ENCODE results near the gene CHST15. TPM values are rescaled to one million over a fixed set of nuclear protein-coding genes. Genes with fewer than 3 reads are reported as not detected.

CHST15 gene
- total and polyA plus RNA-seq, 2 donors from 2014 or later = 2.8 to 39.7 TPM

GRCh38 chr10:123995082-123995460, 98.3 kb downstream of the CHST15 start:
- H3K9me3 ChIP-seq (ENCODE audit: control insufficient read depth in 2 of 3, insufficient read depth in 1 of 3, low read length in 3 of 3) = no peaks in the 10 kb centered on the region
- no peak overlapping the region for H3K4me3 ChIP-seq (ENCODE audit: low read length in 3 of 3)
- TF ChIP-seq CTCF (IDR thresholded peaks at IDR 0.05; ENCODE audit: borderline replicate concordance, extremely low read depth, insufficient read depth) = no peak
- no peak for FAIRE-seq
- H3K36me3 ChIP-seq (ENCODE audit: control insufficient read depth in 2 of 3, insufficient read depth in 3 of 3, low read length in 3 of 3) = no peaks in the 10 kb centered on the region
- peaks cover 0 to 11% (median 0%) of the 10 kb centered on the region in 3 donors for H3K4me1 ChIP-seq (ENCODE audit: control insufficient read depth in 2 of 3, insufficient read depth in 2 of 3, low read depth in 1 of 3, low read length in 3 of 3)
- peaks cover 15% of the 10 kb centered on the region for H3K27me3 ChIP-seq (ENCODE audit: control insufficient read depth, insufficient read depth, low read length)
- no peak overlapping the region for H3K9ac ChIP-seq (ENCODE audit: low read length in 3 of 3)
- H3K27ac ChIP-seq (ENCODE audit: low read depth in 2 of 2, low read length in 2 of 2) = no peak overlapping the region
- intact Hi-C loops (cut with DNase I) = loop anchor here (5.0 to 10.0 kb wide), 2 partner anchors 270 to 392 kb away; no protein-coding TSS in a partner anchor
- peak in 2 of 5 donors; percentile 61 to 72 for DNase-seq

- Histone ChIP-seq H3K27me3 (ENCODE audit: control insufficient read depth, insufficient read depth, low read length) (peaks cover 15% of the 10 kb centered on the region), H3K9ac (ENCODE audit: low read length in 3 of 3) (no peak overlapping the region), H3K4me1 (ENCODE audit: control insufficient read depth in 2 of 3, insufficient read depth in 2 of 3, low read depth in 1 of 3, low read length in 3 of 3) (peaks cover 0 to 11% (median 0%) of the 10 kb centered on the region in 3 donors), H3K36me3 (ENCODE audit: control insufficient read depth in 2 of 3, insufficient read depth in 3 of 3, low read length in 3 of 3) (no peaks in the 10 kb centered on the region), H3K9me3 (ENCODE audit: control insufficient read depth in 2 of 3, insufficient read depth in 1 of 3, low read length in 3 of 3) (peaks cover 0 to 3% (median 0%) of the 10 kb centered on the region in 3 donors), H3K4me3 (ENCODE audit: low read length in 3 of 3) (no peak overlapping the region), H3K27ac (ENCODE audit: low read depth in 2 of 2, low read length in 2 of 2) (no peak overlapping the region)
- DNase-seq = peak; percentile 91 to 95 (median 92)
- FAIRE-seq = no peak
- TF ChIP-seq CTCF (IDR thresholded peaks at IDR 0.05; ENCODE audit: borderline replicate concordance, extremely low read depth, insufficient read depth) = peak; percentile 97
- intact Hi-C loops (cut with DNase I) = loop anchor here (5.0 to 10.0 kb wide), 2 partner anchors 270 to 393 kb away; no protein-coding TSS in a partner anchor
Observed at GRCh38 chr10:123994417-123995081, 98.8 kb downstream of the CHST15 start.

GRCh38 chr10:123993534-123994416, 99.6 kb downstream of the CHST15 start:
- H3K4me3 ChIP-seq (ENCODE audit: low read length in 3 of 3) = no peak overlapping the region
- intact Hi-C loops (cut with DNase I) = loop anchor here (10.0 kb wide), 1 partner anchor 271 kb away; no protein-coding TSS in a partner anchor

More at GRCh38 chr10:123993534-123994416, 99.6 kb downstream of the CHST15 start:
- no peak for TF ChIP-seq CTCF (IDR thresholded peaks at IDR 0.05; ENCODE audit: borderline replicate concordance, extremely low read depth, insufficient read depth)
- H3K9ac ChIP-seq (ENCODE audit: low read length in 3 of 3) = no peak overlapping the region
- peaks cover 0 to 11% (median 0%) of the 10 kb centered on the region in 3 donors for H3K4me1 ChIP-seq (ENCODE audit: control insufficient read depth in 2 of 3, insufficient read depth in 2 of 3, low read depth in 1 of 3, low read length in 3 of 3)
- DNase-seq = peak in 1 of 5 donors; percentile 34
- no peaks in the 10 kb centered on the region for H3K36me3 ChIP-seq (ENCODE audit: control insufficient read depth in 2 of 3, insufficient read depth in 3 of 3, low read length in 3 of 3)
- no peak for FAIRE-seq
- peaks cover 0 to 4% (median 0%) of the 10 kb centered on the region in 3 donors for H3K9me3 ChIP-seq (ENCODE audit: control insufficient read depth in 2 of 3, insufficient read depth in 1 of 3, low read length in 3 of 3)
- no peak overlapping the region for H3K27ac ChIP-seq (ENCODE audit: low read depth in 2 of 2, low read length in 2 of 2)
- peaks cover 15% of the 10 kb centered on the region for H3K27me3 ChIP-seq (ENCODE audit: control insufficient read depth, insufficient read depth, low read length)
